HG03469 (cell line): ENCODE measurements around the gene KIAA1328.
"Not testable (repeated sequence)": the region's sequence is repeated elsewhere in the genome, so short reads cannot be mapped to it uniquely, and the experiment has no call there.

ENCODE experiments used
- ATAC-seq: cut with Tn5 transposase; IDR thresholded peaks from one replicate; pipeline ENCODE4 v1.9.1; 2021; ENCODE audit warnings: mild to moderate bottlenecking, moderate library complexity, moderate number of reproducible peaks; ENCODE audit not compliant: unreplicated experiment

KIAA1328 gene

GRCh38 chr18:36828630-36829361, at the start of gene KIAA1328, which contains the start of gene TPGS2:
KIAA1328 (plus strand) TSS chr18:36829127; CDS start chr18:36829139, 12 bp downstream.
TPGS2 (minus strand) TSS chr18:36829002; CDS start chr18:36828767, 235 bp downstream.
- ATAC-seq: peak; percentile 89

- no peak for ATAC-seq
These were observed 48.2 kb upstream of the KIAA1328 start for GRCh38 chr18:36780748-36781147.

- ATAC-seq: no peak
These were observed 46.2 kb upstream of the KIAA1328 start for GRCh38 chr18:36782710-36783109.

- no peak for ATAC-seq
These were observed 45.1 kb upstream of the KIAA1328 start for GRCh38 chr18:36783792-36784191.

GRCh38 chr18:36786686-36787085, 42.2 kb upstream of the KIAA1328 start:
- ATAC-seq: no peak

- ATAC-seq: no peak
These were observed 36.2 kb upstream of the KIAA1328 start for GRCh38 chr18:36792634-36793283.

GRCh38 chr18:36798738-36799473, 30.0 kb upstream of the KIAA1328 start:
- no peak for ATAC-seq

GRCh38 chr18:36805105-36805504, 23.8 kb upstream of the KIAA1328 start:
- no peak for ATAC-seq

GRCh38 chr18:36808681-36809080, 20.2 kb upstream of the KIAA1328 start:
- no peak for ATAC-seq

- peak; percentile 97 for ATAC-seq
These were observed 19.1 kb upstream of the KIAA1328 start for GRCh38 chr18:36809590-36810381.

- no peak for ATAC-seq
These were observed 17.5 kb upstream of the KIAA1328 start for GRCh38 chr18:36811430-36811829.

GRCh38 chr18:36811955-36812354, 17.0 kb upstream of the KIAA1328 start:
- ATAC-seq: no peak

- no peak for ATAC-seq
These were observed 16.2 kb upstream of the KIAA1328 start for GRCh38 chr18:36812678-36813077.

GRCh38 chr18:36813101-36813775, 15.7 kb upstream of the KIAA1328 start:
- no peak for ATAC-seq

GRCh38 chr18:36813824-36814223, 15.1 kb upstream of the KIAA1328 start:
- no peak for ATAC-seq

- no peak for ATAC-seq
These were observed 13.9 kb upstream of the KIAA1328 start for GRCh38 chr18:36814994-36815393.

GRCh38 chr18:36816096-36816495, 12.8 kb upstream of the KIAA1328 start:
- ATAC-seq: not testable (repeated sequence)

GRCh38 chr18:36817039-36817438, 11.9 kb upstream of the KIAA1328 start:
- no peak for ATAC-seq

- ATAC-seq: no peak
These were observed 10.3 kb upstream of the KIAA1328 start for GRCh38 chr18:36818652-36819051.

GRCh38 chr18:36819621-36820020, 9.3 kb upstream of the KIAA1328 start:
- ATAC-seq: no peak
